Adrenal gland (tissue), 5 donors: ENCODE data around the gene TEX30.

Experiments used
- POLR2A ChIP-seq, 2 donors: fragments of 450-650 bp; IDR thresholded peaks; one replicate each; pipeline ENCODE4 v1.6.1; 2017; ENCODE audit warnings: antibody characterized with exemption in 2 of 2, mild to moderate bottlenecking in 2 of 2, moderate library complexity in 1 of 2
- TF ChIP-seq, protein P1 (sequence below), 6 experiments: fragments of 450-650 bp in 4 of 6; fragments of 200-600 bp in 2 of 6; sonication (generic) in 1 of 6; IDR thresholded peaks; 1 replicate in 5 of 6; 2 replicates in 1 of 6; pipeline versions ENCODE4 v1.5.1 to v1.8.0; 2016 to 2021; ENCODE audit warnings: antibody characterized with exemption in 6 of 6, mild to moderate bottlenecking in 2 of 6, moderate library complexity in 1 of 6
- donor health status: DM: no; HTN: no; CAD: no.

DNA sequence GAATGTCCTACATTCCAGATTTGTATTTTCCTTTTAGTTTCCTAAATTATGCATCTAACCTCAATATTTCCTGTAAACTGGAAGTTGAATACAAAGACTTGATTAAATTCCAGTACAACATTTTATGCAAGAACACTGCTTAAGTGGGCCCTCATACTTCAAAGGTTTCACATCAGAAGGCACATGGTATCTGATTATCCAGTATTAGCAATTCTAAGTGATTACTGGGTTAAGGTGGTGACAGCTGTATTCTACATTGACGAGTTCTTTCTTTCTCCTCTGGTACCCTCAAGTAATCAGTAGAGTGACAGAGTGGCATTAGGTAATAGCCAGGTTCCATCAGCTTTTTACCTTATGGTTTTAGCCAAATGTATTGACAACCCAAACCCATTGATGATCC, 43.7 kb upstream of the TEX30 start:
- TF ChIP-seq POLR2A (IDR thresholded peaks at IDR 0.05) = no peak
- TF ChIP-seq, protein P1, sequence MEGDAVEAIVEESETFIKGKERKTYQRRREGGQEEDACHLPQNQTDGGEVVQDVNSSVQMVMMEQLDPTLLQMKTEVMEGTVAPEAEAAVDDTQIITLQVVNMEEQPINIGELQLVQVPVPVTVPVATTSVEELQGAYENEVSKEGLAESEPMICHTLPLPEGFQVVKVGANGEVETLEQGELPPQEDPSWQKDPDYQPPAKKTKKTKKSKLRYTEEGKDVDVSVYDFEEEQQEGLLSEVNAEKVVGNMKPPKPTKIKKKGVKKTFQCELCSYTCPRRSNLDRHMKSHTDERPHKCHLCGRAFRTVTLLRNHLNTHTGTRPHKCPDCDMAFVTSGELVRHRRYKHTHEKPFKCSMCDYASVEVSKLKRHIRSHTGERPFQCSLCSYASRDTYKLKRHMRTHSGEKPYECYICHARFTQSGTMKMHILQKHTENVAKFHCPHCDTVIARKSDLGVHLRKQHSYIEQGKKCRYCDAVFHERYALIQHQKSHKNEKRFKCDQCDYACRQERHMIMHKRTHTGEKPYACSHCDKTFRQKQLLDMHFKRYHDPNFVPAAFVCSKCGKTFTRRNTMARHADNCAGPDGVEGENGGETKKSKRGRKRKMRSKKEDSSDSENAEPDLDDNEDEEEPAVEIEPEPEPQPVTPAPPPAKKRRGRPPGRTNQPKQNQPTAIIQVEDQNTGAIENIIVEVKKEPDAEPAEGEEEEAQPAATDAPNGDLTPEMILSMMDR (IDR thresholded peaks at IDR 0.05) = no peak
